Muscle of arm (tissue), 12 donors: Measurements from ENCODE around the gene COPS8. TPM values are rescaled to one million over a fixed set of nuclear protein-coding genes. Genes with fewer than 3 reads are reported as not detected.

Experiments used
- DNase-seq: peaks from one replicate; pipeline ENCODE4 v3.0.0-alpha.2; 2013
- polyA plus RNA-seq, 12 donors: library from polyadenylated mRNA; unstranded; fragments of 120-200 nt; gene quantifications; one replicate each; pipeline ENCODE4 v1.2.1, GENCODE V29; 2013; ENCODE audit not compliant: insufficient read length in 12 of 12

COPS8 gene
- polyA plus RNA-seq, 12 donors: 24.4 to 67.9 (median 63.3) TPM; not detected in 1

DNA sequence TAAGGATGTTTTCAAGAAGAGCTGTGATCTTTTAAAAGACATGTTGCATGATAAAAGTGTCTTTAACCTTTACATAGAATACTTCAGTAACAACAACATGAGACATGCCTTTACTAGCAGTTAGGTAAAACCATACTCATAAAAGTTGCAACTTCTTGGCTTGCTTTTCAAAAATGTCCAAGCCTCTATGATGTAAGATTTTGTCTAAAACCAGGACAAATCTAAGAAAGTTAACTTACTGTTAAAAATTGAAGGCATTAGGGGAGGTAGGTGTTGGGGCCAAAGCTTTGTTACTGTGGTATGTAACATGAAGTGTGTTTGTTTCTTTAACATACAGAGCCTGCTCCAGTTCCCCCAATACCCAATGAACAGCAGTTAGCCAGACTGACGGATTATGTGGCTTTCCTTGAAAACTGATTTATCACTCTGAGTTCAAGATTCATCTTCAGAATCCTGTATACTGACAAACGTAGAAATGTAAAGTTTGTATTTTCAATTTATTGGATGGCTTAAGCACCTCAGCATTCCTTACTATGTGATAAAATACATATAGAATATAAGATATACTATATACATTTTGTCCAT is 11.7 kb downstream of the COPS8 start:
- no peak for DNase-seq

- DNase-seq: no peak
Measured at GRCh38 chr2:237097911-237098702, 12.4 kb downstream of the COPS8 start.

DNA sequence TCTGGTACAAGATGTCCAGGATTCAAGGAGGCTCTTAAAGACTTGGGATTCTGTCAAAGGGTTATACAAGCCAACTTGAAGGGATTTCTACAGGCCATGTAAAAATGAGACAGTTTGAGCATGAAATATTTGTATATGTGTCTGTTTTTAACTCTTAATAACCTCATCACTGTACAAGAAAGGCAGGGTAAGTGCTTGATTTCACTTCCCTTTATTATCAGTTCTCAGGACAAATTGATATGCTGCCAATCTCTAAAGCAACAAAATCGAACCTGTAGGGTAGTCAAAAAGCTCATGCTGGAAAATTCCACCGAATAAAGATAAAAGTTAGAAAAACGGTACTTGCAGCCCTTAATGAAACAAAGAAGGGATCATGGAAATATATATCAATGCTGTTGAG is 14.1 kb downstream of the COPS8 start:
- DNase-seq: no peak

- no peak for DNase-seq
Measured at GRCh38 chr2:237101118-237101979, 15.7 kb downstream of the COPS8 start.

DNA sequence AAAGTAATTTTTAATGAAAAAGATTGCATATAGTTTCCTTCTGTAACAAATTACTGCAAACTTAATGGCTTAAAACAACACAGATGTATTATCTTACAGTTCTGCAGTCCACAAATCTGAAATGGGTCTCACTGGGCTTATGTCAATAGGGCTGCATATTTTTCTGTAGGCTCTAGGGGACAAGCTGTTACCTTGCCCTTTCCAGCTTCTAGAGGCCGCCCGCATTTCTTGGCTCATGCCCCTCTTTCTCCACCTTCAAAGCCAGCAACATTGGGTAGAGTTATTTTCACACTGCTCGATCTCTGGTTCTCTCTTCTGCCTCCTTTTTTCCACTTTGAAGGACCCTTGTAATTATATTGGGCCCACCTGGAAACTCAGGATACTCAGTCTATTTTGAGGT is 16.7 kb downstream of the COPS8 start:
- no peak for DNase-seq

GRCh38 chr2:237109421-237109934 is 23.8 kb downstream of the COPS8 start:
- DNase-seq: no peak

DNA sequence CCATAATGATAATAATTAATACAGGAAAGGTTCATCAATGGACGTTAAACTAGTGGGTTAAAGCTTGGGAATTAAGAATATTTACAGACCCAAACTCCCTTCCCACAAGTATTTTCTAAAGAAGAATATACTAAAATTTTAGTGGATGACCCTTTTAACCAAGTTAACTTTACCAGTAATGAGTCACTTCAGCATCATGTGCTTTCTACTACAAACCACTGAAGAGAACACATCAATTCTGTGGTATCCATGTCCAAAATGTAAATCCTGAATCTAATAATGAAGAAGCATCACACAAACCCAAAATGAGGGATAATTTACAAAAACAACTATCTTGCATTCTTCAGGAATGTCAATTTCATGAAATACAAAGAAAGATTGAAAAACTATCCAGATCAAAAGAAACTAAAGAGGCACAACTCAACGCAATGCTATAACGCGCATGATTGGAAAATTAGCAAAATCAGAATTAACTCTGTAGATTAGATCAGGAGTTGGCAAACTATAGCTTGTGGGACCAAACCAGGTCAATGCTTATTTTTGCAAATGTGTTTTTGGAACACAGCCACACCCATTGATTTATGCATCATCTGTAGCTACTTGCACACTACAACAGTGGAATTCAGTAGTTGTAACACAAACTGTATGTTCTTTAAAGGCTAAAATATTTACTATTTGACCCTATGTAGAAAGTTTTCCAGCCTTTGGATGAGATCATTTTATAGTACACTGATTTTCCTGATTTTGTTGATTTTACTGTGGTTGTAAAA is 27.5 kb downstream of the COPS8 start:
- no peak for DNase-seq

DNA sequence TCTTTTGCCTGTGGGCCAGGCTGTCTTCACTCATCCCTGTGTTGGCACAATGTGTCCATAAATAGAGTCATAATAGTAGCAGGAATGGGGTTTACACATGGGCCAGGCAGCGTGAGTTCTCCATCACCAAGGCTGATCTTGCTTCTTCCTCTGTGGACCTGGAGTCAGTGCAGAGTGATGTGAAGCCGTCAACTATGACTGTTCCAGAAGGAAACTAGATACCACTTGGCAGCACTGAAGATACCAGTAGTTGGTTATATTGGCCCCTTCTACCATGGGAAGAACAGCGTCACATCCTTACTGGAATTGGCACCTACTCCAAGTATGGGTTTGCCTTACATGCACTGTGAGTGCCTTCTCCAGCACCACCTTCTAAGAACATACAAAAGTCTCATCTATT is 30.2 kb downstream of the COPS8 start:
- no peak for DNase-seq

- DNase-seq: no peak
Measured at GRCh38 chr2:237116431-237116830, 30.7 kb downstream of the COPS8 start.

GRCh38 chr2:237118025-237118424 is 32.3 kb downstream of the COPS8 start:
- no peak for DNase-seq

DNA sequence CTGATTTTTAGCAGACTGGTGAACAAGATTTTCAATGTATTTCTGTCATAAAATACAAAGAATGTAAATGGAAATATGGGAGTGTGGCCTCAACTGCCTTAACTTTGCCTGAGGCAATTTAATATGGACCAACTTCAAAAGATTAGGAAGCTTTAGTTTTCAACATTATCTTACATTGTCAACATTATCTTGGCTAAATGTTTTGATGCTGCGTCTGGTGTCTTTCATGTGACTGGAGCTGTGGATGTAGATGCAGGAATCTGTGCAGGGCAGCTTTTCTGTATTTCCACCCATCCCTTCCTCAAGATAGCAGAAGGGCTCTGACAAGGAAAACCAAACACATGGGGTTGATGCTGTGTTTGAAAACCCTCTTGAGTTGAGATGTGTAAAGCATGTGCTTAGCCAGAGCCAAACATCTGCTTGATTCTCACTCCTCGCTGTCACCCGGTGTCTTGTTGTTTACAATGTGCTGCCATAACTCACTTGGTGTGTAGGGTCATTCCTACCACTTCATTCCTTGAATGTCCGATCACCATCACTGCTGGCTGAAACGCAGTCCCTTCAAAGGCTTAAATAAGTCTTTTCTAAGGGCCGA is 33.0 kb downstream of the COPS8 start:
- DNase-seq: no peak

- no peak for DNase-seq
Measured at GRCh38 chr2:237120916-237121315, 35.2 kb downstream of the COPS8 start.

DNA sequence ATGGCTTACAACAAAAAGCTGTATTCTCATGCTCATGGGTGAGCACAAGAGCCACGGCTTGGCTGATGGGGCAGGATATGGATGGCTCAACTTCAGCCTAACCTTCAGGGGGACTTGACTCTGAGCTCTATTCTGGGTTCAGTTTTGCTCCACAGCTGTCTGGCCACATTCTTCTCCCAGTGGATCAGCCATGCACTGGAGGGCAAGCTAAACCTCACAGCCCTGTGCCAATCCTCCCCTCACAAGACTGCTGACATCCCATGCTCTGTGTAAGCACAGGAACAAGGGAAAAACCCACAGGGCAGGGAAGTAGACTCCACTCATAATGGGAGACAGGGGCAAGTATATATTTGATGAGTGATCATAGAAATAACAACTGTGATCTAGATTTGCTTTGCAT is 35.6 kb downstream of the COPS8 start:
- DNase-seq: no peak

DNA sequence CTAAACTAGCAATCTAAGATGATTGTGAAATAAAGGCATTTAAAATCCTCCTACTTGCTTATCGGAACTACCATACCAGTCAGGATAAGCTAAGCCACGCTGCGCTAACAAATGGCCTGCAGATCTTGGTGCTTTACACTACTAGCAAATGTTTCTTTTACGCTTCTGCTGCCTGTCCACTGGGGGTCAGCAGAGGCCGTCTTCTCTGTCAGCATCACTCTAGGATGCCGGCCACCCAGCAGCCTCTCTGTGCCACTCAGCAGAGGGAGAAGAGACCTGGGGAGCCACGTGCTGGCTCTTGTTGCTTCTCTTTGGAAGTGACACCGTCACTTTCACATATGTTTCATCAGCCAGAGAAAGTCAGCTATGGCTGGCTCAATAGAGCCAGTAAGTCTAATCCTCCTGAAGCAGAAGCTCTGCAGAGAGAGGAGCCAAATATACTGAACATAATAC is 36.6 kb downstream of the COPS8 start:
- peak; percentile 36 for DNase-seq

DNA sequence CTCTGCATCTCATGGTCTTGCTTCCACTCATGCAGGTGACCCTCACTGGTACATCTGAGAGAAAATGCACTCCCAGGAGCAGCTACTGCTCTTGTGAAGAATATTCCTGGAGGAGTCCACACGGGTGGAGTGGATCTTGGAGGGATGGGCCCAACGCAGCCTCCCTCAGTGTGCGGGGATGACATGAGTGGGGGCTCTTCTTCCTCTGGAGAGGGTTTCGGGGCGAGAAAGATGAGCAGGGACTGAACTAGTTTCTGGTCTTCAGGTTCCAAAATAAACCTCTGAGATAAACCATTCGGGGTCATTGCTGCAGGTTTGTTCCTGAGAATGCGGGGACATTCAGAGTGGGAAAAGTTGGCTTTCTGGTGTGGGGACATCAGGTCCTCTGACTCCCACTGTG is 39.1 kb downstream of the COPS8 start:
- no peak for DNase-seq

DNA sequence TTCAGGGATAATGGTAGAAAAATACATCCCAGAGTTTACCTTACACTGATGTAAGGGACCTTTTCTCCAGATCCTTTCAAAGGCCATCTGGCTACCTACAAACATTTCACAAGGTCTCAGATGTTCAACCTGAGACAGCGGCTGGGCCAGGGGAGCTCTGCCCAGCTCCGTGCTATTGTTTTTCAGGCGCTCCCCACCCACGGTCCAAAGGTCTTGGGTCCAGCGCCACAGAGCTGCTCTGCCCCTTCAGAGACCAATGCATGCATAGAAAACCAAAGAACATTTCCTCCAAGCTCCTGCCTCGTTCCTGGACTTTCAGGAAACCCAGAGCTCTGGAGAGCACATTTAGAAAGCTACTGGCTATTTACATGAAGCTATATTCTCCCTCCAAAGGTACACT is 40.3 kb downstream of the COPS8 start:
- no peak for DNase-seq

DNA sequence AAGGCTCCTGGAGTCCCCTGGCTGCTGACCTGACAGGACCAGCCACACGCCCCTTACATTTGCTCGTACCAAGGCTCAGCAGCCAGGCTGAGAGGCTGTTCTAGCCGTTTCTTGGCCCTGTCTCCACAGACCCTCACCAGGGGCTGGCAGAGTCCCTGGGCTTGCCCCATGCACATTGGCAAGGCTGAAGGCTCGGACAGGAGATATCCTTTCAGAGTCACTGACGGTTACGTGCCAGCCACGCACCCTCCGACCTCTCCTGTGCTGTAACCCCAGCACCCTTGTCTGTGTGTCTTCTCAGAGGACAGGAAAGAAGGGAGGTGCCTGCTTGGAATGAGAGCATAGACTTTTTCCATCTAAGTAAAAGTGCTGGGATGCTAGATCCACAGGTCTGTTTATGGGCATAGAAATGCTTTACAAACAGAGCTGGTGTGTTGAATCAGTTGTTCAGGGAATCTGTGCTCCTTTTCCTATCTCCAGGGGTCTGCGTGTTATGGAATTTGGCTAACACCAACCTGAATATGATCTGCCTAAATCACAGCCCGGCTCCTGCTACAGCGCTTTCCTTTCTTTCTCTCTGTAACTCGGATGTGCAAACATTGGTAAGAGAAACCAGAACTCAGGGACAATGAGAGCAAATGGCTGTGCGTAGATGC is 41.0 kb downstream of the COPS8 start:
- no peak for DNase-seq

DNA sequence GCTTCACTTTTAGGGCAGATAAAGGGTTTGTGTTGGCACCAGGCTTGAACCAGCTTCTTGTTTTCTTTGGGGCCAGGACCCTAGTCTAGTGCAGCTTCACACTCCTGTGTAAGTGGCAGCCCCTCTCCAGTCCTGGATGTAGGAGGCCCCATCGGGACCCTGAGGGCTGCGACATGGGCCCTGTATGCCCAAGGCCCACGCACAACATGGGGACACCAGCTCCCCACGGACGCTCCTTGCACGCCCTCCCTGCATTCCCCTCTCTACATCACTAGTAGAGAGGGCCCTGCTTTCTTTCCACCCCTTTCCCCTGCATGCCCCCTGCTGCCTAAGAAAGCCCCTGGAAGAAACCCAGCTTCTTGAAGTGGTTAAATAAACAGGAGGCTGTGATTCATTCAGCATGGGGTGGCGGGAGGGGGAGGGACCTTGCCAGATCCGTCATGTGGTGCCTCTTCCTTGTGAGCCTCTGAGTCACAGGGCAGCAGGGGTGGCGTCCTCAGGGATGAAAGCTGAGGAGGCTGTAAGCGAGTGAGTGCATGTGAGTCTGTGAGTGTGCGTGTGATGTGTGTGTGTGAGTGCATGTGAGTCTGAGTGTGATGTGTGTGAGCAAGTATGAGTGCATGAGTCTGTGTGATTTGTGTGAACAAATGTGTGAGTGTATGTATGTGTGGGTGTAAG is 42.5 kb downstream of the COPS8 start:
- peak; percentile 52 for DNase-seq

DNA sequence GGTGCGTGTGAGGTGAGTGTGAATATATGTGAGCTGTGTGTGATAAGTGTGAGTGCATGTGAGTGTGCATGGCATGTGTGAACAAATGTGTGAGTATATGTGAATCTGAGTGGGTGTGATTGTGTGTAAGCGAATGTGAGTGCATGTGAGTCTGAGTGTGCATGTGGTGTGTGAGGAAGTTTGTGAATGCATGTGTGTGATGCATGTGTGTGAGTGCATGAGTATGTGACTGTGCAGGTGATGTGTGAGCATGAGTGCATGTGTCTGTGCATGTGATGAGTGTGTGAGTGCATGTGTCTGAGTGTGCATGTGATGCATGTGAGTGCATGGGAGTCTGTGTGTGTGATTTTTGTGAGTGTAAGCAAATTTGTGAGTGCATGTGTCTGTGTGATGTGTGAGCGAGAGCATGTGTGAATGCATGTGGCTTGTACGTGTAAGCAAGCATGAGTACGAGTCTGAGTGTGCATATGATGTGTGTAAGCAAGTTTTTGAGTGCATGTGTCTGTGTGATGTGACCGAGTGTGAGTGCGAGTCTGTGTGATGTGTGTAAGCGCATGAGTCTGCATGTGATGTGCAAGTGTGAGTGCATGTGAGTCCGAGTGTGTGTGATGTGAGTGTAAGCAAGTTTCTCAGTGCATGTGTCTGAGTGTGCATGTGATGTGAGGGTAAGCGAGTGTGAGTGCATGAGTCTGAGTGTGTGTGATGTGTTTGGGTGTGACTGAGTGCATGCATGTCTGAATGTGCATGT is 43.3 kb downstream of the COPS8 start:
- DNase-seq: no peak
